Dermis blood vessel endothelial cell (primary cell): Measurements from ENCODE around the gene INHA. TPM values are rescaled to one million over a fixed set of nuclear protein-coding genes. Genes with fewer than 3 reads are reported as not detected.
A peak's percentile ranks its signal among the peaks of the same experiment; 100 is the strongest.

ENCODE experiments used
- DNase-seq: peaks from one replicate; pipeline ENCODE4 v3.0.0; 2010
- total RNA-seq: library from RNA; depleted of rRNA; stranded (reverse); fragments of >200 nt; gene quantifications from 2 replicates; pipeline ENCODE4 v1.2.3, GENCODE V29; 2014

INHA gene, protein sequence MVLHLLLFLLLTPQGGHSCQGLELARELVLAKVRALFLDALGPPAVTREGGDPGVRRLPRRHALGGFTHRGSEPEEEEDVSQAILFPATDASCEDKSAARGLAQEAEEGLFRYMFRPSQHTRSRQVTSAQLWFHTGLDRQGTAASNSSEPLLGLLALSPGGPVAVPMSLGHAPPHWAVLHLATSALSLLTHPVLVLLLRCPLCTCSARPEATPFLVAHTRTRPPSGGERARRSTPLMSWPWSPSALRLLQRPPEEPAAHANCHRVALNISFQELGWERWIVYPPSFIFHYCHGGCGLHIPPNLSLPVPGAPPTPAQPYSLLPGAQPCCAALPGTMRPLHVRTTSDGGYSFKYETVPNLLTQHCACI
- total RNA-seq: not detected in 2 replicates

DNA sequence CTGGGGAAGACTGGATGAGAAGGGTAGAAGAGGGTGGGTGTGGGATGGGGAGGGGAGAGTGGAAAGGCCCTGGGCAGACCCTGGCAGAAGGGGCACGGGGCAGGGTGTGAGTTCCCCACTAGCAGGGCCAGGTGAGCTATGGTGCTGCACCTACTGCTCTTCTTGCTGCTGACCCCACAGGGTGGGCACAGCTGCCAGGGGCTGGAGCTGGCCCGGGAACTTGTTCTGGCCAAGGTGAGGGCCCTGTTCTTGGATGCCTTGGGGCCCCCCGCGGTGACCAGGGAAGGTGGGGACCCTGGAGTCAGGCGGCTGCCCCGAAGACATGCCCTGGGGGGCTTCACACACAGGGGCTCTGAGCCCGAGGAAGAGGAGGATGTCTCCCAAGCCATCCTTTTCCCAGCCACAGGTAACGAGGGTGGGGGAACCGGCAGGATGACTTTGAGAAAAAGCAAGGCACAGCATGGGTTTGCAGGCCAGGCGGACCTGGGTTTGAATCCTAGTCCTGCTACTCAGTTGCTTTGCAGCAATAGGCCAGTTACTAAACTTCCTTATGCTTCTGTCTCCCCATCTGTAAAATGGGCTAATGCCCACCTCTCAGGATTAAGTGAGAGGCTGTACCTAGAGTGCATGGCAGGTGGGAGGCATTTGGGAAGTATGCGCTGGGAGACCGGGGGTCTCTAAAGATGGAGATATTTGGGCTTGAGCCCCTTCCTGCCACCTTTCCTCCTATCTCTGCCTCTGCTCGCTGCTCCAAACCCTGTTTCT is at the start of gene INHA:
INHA (plus strand) TSS at position 74 of the 765 bp plus-strand sequence; CDS start at position 139, 65 bp downstream.
- DNase-seq: no peak

DNA sequence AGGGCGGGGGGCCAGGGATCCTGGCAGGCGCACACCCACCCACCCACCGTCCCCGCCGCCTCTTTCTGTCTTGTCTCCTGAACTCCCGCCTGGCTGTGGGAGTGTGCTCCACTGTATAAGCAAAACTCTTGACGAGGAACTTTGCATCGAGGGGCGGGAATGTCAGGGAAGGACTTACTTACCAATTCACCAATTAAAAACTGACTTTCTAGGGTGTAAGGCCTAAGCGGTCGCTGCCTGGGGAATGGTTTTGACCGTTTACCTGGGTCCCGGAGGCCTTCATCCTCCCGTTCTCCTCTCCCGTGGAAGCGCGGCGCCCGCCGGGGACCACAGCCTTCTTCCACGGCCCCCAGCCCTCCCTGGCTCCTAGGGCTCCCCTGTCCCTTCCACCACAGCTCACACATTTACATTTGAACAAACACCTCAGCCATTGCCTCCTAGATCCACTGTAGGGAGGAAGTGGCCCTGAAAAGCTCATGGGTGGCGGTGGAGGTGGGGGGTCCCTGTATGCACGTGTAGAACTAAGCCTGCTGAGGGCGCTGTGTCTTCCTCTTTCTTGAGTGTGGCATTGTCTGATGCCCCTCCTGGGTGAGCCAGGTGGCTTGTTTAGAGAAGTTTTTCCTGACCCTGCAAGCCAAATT is 49.0 kb upstream of the INHA start:
- DNase-seq: no peak

DNA sequence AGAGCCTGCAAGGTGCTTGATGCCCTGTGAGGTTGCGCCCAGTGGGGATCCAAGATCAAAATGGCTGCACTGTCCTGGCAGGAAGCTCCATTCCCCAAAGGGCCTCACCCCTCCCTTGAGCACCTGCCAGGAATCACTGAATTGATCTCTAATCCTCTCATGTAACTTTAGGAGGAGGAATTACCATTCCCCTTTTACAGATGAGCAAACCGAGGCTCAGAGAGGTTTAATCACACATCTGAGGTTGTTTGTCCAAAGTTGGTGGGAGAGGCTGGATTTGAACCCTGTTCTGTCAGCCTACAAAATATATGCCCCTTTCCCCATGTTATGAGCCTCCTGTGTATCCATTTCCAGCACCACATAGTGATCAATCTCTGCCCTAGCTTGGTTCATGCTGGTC is 47.3 kb upstream of the INHA start:
- DNase-seq: no peak

DNA sequence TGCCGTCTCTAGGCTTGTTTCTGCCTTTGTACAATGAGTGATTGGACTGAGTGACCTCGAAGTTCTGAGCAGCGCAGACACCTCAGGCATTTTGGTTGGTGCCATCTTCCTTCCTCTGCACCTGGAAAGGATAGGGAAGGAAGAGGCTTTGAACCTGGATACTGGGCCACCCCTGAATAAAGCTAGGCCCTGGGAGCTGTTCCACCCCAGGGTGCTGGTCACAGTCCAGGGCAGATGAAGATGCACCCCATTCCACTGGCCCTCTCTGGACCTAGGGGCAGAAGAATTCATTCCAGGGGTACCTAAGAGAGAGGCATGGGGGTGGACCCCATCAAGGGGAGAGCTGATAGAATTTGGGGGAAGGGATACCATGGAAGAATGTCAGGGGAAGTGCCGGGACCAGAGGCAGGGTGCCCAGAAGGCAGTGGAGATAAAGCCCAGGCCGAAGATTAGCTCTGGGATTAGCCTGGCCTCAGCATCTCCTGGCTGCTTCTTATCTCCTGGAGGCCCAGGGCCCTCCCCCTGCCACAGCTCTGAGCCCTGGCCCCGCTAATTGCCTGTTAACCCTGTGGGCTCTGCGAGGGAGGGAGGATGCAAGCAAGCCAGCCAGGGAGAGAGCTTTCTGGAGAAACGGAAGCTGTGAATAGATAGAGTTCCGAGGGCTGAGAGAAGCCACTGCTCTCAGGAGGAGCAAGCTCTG is 46.4 kb upstream of the INHA start:
- no peak for DNase-seq

DNA sequence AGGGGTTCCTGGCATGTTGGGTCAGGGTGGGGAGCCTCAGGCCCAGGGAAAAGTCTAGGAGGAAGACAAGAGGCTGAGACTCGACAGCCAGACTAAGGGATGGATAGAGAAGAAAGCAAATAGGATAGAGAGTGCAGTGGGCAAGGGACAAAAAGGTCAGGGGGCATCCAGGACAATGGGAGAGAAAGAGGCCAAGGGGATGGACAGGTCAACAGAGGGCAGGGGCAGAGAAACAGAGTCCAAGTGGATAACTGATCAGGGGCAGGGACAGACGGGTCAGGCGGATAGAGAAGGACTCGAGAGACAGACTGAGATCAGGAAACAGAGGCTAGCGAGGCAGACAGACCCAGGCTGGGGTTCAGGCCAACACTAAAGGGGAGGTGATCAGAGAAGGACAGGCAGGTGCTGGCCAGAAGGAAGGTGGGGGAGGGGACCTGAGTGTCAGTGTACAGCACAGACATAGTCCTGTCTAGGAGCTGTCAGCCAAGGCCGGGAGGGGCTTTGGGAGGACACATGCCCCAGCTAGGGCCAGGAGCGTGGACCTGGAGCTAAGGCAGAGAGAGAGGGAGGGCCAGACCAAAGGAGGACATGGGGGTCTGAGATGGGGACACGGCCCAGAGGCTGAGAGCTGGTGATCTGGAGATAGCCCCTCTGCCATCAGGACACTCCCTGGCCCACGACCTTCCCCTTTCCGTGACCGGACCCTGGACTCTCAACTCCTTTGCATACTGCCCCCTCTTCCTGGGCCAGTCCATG is 45.6 kb upstream of the INHA start:
- no peak for DNase-seq

DNA sequence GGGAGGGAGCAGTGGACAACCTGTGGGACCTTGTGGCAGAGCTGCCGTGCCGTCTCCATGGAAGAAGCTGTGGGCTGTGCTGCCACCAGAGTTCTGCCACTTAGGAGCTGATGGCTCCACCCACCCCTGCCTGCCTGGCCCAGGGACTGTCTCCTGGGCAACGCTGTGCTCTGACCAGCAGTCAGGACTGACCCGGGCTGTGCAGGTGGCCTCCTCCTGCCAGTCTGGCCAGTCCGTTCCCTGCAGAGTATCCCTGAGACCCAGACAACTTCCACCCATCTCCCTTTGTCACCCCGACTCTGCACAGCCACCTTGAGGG is 45.1 kb upstream of the INHA start:
- DNase-seq: no peak

DNA sequence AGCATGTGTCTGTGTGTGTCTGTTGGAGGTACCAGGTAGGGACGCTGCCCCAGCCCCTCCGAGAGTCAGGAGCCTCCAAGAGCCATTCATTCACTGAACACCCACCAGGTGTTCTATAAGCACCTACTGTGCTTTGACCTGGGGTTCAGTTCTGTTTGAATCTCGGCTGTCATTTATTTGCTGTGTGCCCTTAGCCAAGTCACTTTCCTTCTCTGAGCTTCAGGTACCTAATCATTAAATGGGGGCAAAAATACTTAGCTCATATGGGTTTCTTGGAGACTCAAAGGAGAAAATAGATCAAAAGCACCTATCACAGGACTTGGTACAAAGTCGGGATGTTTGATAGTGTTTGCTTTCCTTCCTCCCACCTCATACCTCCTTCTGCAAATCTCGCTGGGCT is 44.6 kb upstream of the INHA start:
- DNase-seq: no peak

DNA sequence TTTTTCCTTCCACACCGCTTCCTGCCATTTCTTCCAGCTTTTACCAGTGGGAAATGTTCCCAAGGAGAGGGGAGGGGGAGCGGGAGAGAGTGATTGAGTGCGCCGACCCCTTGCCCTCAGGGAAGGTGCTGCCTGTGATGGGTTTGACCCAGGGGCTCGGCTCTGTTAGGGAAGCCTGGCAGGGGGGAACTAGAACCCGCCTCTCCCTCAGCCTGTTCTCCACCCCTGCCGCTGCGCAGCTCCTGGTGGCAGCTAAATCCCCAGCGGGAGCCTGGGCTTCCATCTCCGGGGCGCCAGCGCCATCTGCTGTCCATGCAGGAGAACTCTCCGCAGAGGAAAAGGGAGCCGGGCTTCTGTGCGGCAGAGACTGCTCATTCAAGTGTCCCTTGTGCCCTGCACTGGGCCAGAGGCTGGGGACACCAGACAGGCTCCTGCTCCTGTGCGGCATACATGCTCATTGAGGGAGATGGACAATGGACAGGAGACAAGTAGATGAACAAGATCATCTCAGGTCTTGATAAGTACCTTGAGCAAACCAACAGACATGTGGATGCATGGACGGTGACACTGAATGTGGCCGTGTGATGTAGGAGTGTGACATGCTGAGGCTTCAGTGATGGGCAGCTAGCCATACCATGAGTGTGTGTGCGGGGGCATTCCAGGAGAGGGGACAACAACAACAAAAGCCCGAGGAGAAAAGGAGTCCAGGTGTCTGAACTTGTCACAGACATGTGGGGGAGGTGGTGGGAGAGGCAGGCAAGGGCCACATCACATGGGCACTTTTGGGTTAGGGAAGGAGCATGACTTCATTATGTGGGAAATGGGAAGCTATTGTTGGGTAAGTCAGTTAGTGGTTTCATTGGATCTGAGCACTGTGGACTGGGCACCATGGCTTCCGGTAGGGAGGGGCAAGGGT is 41.8 kb upstream of the INHA start:
- peak; percentile 89 for DNase-seq

DNA sequence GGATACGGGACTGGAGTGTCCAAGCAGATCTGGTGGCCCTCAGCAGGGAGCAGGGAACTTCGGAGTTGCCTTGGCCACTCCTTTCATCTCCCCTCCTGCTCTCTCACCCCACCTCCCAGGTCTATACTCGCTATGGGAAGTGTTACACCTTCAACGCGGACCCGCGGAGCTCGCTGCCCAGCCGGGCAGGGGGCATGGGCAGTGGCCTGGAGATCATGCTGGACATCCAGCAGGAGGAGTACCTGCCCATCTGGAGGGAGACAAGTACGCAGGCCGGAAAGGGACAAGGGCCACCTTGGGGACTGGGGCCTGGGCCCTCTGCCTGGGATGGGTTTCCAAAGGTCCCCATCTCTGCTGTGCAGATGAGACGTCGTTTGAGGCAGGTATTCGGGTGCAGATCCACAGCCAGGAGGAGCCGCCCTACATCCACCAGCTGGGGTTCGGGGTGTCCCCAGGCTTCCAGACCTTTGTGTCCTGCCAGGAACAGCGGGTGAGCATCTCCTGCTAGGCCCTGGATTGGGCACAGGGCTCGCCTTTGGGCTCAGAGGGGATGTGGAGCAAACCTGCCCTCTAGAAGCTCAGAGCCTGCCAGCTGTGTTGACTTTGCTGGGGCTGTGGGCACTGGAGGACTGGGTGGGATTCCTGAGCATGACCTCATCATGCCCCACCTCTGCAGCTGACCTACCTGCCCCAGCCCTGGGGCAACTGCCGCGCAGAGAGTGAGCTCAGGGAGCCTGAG is 40.3 kb upstream of the INHA start:
- DNase-seq: no peak

DNA sequence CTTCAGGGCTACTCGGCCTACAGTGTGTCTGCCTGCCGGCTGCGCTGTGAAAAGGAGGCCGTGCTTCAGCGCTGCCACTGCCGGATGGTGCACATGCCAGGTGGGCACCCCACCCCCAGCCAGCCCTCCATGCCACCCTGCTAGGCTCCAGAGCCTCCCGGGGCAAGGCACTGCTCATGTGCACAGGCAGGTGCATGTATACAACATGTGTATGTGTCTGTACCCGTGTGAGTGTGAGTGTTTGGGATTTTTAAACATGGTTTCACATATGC is 39.8 kb upstream of the INHA start:
- DNase-seq: no peak

DNA sequence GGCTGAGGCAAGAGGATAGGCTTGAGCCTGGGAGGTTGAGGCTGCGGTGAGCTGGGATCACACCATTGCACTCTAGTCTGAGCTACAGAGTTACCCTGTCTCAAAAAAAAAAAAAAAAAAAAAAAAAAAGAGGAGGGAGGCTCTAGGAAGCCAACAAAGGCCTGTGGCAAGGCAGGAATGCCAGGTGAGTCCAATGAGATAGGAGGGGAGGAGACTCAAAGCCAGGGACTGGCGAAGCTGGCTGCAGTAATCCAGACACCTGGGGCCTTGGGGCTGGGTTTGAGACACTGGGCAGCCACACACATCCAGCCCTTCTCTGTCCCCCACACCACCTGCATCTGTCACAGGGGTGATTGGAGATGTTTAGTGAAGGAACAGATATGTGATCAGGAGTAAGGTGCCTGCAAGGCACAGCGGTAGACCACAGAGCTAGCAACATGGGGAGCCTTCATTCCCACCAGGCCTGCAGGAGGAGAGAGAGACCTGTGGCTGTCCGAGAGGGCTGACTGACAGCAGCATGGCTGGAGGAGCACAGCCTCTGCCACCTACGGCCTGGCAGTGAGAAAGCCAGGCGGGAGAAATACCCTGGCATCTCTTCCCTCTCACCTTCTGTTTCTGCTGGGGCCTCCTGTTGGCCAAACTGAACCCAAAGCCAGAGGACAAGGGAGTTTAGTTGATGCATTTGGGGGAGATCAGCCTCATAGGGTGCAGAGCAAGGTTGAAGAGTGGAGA is 38.0 kb upstream of the INHA start:
- DNase-seq: no peak

DNA sequence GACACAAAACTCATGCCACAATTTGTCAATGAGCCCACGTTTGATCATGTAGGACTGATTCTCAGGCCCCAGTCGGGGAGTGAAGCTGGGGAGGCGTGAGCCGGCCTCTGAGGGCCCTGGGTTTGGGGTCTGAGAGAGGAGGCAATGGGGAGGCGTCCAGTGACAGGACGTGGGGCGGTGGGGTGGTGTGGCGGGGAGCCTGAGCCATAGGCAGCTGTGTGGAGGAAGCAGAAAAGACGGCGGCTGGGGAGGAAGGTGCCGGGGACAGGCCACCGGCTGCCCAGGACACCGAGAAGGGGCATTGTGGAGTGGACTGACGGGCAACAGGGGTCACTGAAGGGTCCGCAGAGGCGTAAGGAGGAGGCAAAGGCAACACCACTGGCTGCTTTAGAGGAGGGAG is 35.7 kb upstream of the INHA start:
- no peak for DNase-seq

DNA sequence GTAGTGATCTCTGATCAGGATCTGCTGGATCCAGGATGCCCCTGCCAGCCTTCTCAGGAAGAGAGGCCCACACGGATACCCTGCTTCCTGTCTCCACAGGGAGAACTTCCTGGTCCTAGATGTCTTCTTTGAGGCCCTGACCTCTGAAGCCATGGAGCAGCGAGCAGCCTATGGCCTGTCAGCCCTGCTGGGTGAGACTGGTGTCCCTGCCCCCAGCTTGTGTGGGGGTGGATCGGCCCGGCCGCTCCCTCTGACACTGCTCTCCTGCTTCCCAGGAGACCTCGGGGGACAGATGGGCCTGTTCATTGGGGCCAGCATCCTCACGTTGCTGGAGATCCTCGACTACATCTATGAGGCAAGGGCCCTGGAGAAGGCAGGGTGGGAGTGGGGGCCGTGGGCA is 35.1 kb upstream of the INHA start:
- DNase-seq: no peak

DNA sequence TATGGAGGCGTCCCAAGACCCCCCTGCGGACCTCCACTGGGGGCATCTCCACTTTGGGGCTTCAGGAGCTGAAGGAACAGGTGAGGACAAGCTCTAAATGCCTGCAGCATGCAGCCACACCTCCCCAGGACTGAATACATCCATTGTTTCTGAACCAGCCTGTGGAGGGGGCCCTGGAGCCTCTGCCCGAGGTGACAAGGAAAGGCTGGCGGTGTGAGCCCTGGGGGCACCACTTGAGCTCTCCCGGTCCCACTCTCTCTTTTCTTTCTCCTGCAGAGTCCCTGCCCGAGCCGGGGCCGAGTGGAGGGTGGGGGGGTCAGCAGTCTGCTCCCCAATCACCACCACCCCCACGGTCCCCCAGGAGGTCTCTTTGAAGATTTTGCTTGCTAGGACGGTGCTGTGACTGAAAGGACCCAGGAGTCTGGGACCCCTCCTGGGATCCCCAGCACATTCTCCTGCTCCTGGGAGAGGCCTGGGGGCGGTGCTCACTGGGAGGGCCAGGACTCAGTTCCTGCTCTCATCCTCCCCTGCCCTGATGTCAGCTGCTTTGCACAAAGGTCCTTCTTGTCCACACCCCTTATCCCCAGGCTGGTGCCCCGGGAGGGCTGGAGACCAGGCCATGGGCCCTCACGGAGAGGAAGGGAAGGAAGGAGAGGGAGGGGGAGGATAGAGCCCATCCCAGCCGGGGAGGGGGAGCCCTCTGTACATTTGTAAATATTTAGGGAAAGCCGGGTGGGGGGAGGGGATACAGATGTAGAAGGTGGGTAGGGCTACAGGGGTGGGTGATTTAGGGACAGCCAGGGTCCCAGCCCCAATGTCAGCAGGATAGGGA is 34.2 kb upstream of the INHA start:
- DNase-seq: no peak

DNA sequence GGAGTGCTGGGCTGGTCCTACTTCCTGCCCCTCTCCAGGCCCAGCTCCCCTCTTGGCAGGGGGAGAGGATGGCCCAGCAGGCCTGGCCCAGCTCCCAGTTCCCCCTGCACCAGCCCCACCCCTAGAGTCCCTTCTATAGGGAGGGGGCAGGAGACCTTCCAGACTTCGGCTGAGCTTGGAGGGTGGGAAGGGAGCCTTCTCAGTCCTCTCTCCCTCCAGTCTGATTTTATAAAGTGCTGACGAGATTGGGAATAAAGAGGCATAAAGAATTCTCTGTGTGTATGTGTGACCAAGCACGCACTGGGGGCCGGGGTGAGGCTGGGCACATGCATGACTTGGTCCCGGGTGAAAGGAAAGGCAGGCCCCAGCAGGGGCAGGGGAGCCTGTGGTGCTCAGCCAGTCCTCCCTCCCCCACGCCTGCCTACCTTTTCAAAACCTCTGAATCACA is 33.6 kb upstream of the INHA start:
- DNase-seq: no peak

DNA sequence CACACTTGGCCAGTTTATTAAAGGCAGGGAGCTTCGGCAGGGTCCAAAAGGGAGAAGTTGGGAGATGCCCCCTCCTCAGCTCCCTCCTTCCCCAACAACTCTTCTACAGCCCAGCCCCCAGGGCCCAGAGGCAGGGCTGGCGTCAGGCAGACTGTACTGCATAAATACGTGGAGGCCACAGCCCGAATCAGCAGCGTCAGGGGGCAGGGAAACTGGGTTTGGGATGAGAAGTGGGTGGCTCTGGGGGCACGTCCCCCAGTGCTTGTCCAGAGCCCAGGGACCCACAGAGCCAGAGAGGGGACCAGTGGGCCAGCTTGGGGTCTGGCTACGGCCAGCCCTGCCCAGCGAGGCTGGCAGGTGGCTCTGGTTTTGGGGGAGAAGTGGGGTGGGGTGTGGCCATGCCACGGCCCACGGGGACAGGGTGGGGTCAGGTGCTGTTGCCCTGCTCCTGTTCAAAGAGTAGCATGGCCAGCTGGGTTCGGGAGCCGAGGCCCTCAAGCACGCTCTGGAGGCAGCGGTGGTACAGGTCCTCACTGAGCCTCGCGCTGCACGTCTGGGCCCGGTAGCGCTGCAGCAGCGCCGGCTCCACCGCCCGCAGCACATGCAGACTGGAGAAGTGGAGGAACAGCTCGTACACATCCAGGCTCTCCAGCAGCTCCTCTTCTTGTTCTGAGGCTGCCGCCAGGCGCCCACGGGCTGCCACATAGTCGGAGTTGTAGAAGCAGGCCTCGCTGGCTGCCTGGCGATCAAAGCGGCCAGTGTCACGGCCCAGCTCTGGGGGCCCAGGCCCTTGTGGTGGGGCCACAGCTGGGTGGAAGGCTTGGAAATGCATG is 32.9 kb upstream of the INHA start:
- DNase-seq: no peak

DNA sequence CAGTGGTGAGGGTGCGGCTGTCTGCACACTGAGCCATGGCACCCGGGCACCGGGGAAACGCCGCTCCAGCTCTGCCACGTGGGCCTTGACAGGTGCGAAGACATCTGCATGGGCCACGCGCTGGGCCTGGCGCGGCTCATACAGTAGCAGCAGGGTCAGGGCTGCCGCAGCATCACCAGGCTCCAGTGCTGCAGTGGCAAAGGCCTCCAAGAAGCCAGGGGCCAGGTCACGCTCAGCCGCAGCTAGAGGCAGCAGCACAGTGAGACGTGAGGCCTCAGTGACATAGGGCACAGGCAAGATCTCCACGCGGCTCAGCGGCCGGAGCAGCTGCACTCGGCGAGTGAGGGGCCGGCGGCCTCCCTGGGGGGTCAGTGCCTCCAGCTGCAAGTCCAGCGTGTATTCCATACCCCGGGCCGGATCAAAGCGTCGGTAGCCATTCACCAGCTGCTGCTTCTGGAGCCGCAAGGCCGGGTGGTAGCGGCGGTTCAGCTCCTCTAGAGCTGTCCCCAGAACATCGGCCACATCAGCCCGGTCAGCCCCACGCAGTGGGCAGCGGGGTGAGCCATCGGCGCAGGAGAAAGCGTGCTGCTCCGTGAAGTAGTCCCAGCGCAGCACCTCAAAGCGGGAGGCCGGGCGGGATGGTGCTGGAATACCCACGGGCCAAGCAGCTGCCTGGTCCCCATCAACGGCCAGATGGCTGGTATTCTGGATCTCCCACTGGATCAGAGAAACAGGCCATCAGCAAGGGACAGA is 32.0 kb upstream of the INHA start:
- DNase-seq: no peak
